Gastroesophageal sphincter (tissue), 4 donors: ENCODE results near the gene RDH12. TPM values are rescaled to one million over a fixed set of nuclear protein-coding genes. Genes with fewer than 3 reads are reported as not detected.

Experiments used
- ATAC-seq: fragments of 150-250 bp; one replicate; pipeline ENCODE4 v1.9.1; 2016; ENCODE audit warnings: mild to moderate bottlenecking, moderate library complexity
- H3K27ac ChIP-seq, 4 donors: fragments of 200-600 bp; sonication (generic) in 3 of 4; 1 replicate in 3 of 4; 2 replicates in 1 of 4; pipeline ENCODE4 v1.5.1; 2016 to 2019
- H3K27me3 ChIP-seq: fragments of 200-600 bp; sonication (generic); one replicate; pipeline ENCODE4 v1.5.1; 2019
- H3K36me3 ChIP-seq, 2 donors: fragments of 200-600 bp; sonication (generic); one replicate each; pipeline ENCODE4 v1.5.1; 2019; ENCODE audit warnings: control low read depth in 1 of 2
- H3K4me1 ChIP-seq, 3 donors: fragments of 200-600 bp; sonication (generic); 1 replicate in 2 of 3; 2 replicates in 1 of 3; pipeline ENCODE4 v1.5.1; 2016 to 2019; ENCODE audit warnings: control low read depth in 2 of 3
- H3K4me3 ChIP-seq, 2 donors: fragments of 200-600 bp; sonication (generic); one replicate each; pipeline ENCODE4 v1.5.1; 2019; ENCODE audit warnings: mild to moderate bottlenecking in 1 of 2, moderate library complexity in 1 of 2
- H3K9me3 ChIP-seq, 3 donors: fragments of 200-600 bp; sonication (generic); one replicate each; pipeline ENCODE4 v1.5.1; 2017 to 2019; ENCODE audit warnings: control low read depth in 2 of 3
- CTCF ChIP-seq, 4 experiments: fragments of 200-600 bp in 2 of 4; fragments of 450-650 bp in 2 of 4; sonication (generic) in 1 of 4; IDR thresholded peaks; one replicate each; pipeline ENCODE4 v1.5.1; 2017 to 2019; ENCODE audit warnings: antibody characterized with exemption in 4 of 4, mild to moderate bottlenecking in 2 of 4, moderate library complexity in 2 of 4
- EP300 ChIP-seq: sonication (generic); formaldehyde crosslinking; IDR thresholded peaks from one replicate; pipeline ENCODE4 v1.6.1; 2017; ENCODE audit warnings: antibody characterized with exemption, mild to moderate bottlenecking
- POLR2A ChIP-seq, 2 donors: fragments of 450-650 bp; IDR thresholded peaks; one replicate each; pipeline ENCODE4 v1.6.1; 2017; ENCODE audit warnings: antibody characterized with exemption in 2 of 2, mild to moderate bottlenecking in 2 of 2, moderate library complexity in 1 of 2
- POLR2AphosphoS5 ChIP-seq: sonication (generic); formaldehyde crosslinking; IDR thresholded peaks from one replicate; pipeline ENCODE4 v1.6.1; 2017; ENCODE audit warnings: antibody characterized with exemption
- WGBS, 2 donors: methylation state at CpG; one replicate each; pipeline ENCODE4 v1.1.5; 2018; ENCODE audit warnings: low coverage in 1 of 2; 5-methylcytosine and 5-hydroxymethylcytosine counted together
- total RNA-seq, 4 donors: library from RNA; depleted of rRNA; stranded (reverse); fragments of >200 nt; gene quantifications; one replicate each; pipeline ENCODE4 v1.1.0, GENCODE V29; 2016

The RDH12 gene
- total RNA-seq, 4 donors from 2014 or later: 0.20 TPM; not detected in 3

- Histone ChIP-seq H3K4me3 (no peak overlapping the region), H3K27me3 (no peaks in the 10 kb centered on the region), H3K9me3 (no peaks in the 10 kb centered on the region), H3K27ac (no peak overlapping the region), H3K4me1 (peaks cover 0 to 23% (median 7%) of the 10 kb centered on the region in 3 donors), H3K36me3 (peaks cover 0 to 3% of the 10 kb centered on the region in 2 donors)
- no peak for TF ChIP-seq POLR2A (IDR thresholded peaks at IDR 0.05)
- TF ChIP-seq POLR2AphosphoS5: no peak
- no peak for TF ChIP-seq EP300
- TF ChIP-seq CTCF (IDR thresholded peaks at IDR 0.05): peak; percentile 43 to 78 (median 74)
- ATAC-seq: peak; percentile 65
- WGBS, 2 donors: 0 to 25% methylated on average over 1 of the region's 1 CpG
These were observed 34.8 kb upstream of the RDH12 start for GRCh38 chr14:67666750-67667449.

- no peaks in the 10 kb centered on the region for H3K36me3 ChIP-seq
- no peaks in the 10 kb centered on the region for H3K9me3 ChIP-seq
- ATAC-seq: no peak
- no peak for TF ChIP-seq POLR2A (IDR thresholded peaks at IDR 0.05)
- no peak for TF ChIP-seq EP300
- TF ChIP-seq CTCF (IDR thresholded peaks at IDR 0.05): no peak
- TF ChIP-seq POLR2AphosphoS5: no peak
- H3K4me3 ChIP-seq: no peak overlapping the region
- peaks cover 2 to 40% (median 19%) of the 10 kb centered on the region in 3 donors for H3K4me1 ChIP-seq
- H3K27ac ChIP-seq: no peak overlapping the region
- H3K27me3 ChIP-seq: no peaks in the 10 kb centered on the region
These were observed 33.1 kb upstream of the RDH12 start for GRCh38 chr14:67668559-67668958.

GRCh38 chr14:67673451-67673850 is 28.2 kb upstream of the RDH12 start:
- WGBS, 2 donors: 30 to 38% methylated on average over 5 of the region's 5 CpGs
- H3K27me3 ChIP-seq: no peaks in the 10 kb centered on the region
- peak overlapping the region in 1 of 4 donors; percentile 98 for H3K27ac ChIP-seq
- H3K36me3 ChIP-seq: peaks cover 0 to 11% of the 10 kb centered on the region in 2 donors
- H3K4me1 ChIP-seq: peaks cover 4 to 44% (median 14%) of the 10 kb centered on the region in 3 donors
- no peak for ATAC-seq
- H3K9me3 ChIP-seq: no peaks in the 10 kb centered on the region
- TF ChIP-seq POLR2AphosphoS5: no peak
- TF ChIP-seq POLR2A (IDR thresholded peaks at IDR 0.05): no peak
- TF ChIP-seq CTCF (IDR thresholded peaks at IDR 0.05): no peak
- TF ChIP-seq EP300: no peak
- H3K4me3 ChIP-seq: peak overlapping the region; percentile 78 to 96

- Histone ChIP-seq H3K9me3 (no peaks in the 10 kb centered on the region), H3K4me1 (peaks cover 4 to 44% (median 14%) of the 10 kb centered on the region in 3 donors), H3K36me3 (peaks cover 0 to 18% of the 10 kb centered on the region in 2 donors), H3K27ac (peak overlapping the region; percentile 90 to 99 (median 97)), H3K27me3 (no peaks in the 10 kb centered on the region), H3K4me3 (peak overlapping the region; percentile 78 to 96)
- TF ChIP-seq EP300 (no peak), CTCF (IDR thresholded peaks at IDR 0.05) (peak in 2 of 4 experiments; percentile 15 to 56)
- WGBS, 2 donors: 0 to 2% methylated on average over 1 to 7 of the region's 25 CpGs
- ATAC-seq: peak; percentile 73
These were observed 27.6 kb upstream of the RDH12 start for GRCh38 chr14:67674139-67674479.
